Astrocyte of the hippocampus (primary cell): ENCODE data around the gene FIG4.
A peak's percentile ranks its signal among the peaks of the same experiment; 100 is the strongest.
"Not testable (repeated sequence)": the region's sequence is repeated elsewhere in the genome, so short reads cannot be mapped to it uniquely, and the experiment has no call there.

Experiments used
- DNase-seq: peaks from one replicate; pipeline ENCODE4 v3.0.0; 2011; ENCODE audit warnings: low read depth, low spot score

FIG4 gene

GRCh38 chr6:109690737-109691621 is at the start of gene FIG4, which contains the start of gene AK9:
TSS of gene FIG4 (plus strand) at chr6:109691296. CDS start at chr6:109691436, 140 bp downstream.
TSS of gene AK9 (minus strand) at chr6:109691202. CDS start at chr6:109675745, 15,457 bp downstream.
- DNase-seq: peak; percentile 96

GRCh38 chr6:109644131-109644530 is 47.0 kb upstream of the FIG4 start:
- no peak for DNase-seq

DNA sequence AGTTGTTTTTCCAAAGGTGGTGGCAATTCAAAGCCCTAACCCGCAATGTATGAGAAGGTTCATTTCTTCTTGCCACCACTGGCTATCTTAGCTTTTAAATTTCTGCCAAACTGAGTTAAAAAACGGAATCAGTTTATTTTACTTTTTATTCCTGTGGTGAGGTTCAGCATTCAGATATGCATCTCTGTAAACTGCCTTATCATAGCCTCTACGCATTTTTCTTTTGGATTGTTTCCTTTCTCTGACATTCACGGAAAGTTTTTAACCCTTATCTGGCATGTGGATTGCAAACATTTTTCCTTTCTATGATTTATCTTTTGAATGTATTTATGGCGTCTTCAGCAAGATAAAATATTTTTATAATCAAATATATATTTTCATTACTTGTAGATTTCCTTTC is 37.8 kb upstream of the FIG4 start:
- DNase-seq: no peak

DNA sequence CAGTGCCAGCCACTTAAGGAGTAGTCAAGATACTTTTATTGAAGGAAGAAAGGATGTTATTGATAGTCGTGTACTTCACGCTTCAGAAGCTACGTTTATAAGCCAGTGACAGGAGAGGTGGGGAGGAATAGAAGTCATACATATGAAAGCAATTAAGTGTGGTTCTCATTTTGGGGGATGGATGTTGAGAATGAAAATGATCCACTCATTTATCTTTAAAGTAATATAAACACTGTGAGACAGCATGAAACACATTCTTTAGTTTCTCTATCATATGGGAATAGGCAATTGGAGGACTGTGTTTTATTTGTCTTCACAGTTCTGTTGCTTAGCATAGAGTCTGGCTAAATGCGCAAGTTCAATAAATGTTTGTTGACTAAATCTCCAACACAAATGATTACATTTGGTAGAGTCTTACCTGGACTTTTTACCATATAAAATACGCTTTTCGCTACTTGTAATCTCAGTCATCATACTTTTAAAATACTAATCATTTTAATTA is 35.3 kb upstream of the FIG4 start:
- no peak for DNase-seq

DNA sequence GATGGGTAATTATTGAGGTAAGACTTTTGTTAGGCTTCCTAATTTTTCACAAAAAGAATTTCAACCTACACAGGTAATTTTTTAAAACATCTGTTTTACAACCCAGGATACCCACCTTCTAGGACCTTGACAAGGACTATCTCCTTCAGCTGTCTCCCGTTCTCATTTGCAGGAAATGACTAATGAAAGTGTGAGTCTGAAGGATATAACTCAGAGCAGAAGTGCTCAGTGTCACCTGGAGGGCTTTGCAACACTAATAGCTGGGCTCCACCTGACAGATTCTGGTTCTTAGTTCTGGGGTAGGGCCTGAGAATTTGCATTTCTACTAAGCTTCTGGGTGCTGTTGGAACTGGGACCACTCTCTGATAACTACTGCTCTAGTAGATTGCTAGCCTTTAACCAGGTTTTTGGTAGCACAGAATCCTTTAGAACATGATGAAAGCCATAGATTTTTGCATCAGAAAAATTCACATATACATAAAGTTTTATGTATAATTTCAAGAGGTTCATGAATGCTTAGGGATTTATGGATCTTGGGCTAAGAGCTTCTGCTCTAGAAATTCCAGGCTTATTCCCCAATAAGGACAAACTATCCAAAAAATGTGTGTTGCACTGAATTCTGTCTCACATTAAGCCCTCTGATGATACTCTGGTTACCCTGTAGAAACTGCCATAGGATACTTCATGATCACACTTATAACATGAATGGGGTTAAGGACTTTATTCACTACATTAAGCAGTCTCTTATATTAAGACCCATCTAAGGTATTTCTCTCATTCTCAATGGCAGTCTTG is 30.4 kb upstream of the FIG4 start:
- DNase-seq: no peak

DNA sequence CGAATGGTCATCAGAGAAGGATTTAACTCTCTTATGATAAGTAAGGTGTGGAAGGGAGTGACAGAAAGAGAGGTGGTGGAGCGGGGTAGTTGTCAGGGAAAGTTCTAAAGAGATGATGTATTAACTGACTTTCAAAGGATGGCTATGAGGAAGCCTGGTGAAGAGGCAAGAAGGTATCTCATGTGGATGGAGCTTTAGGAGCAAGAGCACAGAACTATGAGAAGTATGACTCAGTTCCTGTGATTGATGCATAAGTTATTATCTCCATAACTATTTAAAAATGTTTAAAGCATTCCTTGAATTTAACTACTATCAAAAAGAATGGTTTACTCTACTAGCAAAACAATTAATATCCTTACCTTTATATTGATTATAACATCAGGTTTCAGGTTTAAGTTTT is 28.9 kb upstream of the FIG4 start:
- DNase-seq: no peak

DNA sequence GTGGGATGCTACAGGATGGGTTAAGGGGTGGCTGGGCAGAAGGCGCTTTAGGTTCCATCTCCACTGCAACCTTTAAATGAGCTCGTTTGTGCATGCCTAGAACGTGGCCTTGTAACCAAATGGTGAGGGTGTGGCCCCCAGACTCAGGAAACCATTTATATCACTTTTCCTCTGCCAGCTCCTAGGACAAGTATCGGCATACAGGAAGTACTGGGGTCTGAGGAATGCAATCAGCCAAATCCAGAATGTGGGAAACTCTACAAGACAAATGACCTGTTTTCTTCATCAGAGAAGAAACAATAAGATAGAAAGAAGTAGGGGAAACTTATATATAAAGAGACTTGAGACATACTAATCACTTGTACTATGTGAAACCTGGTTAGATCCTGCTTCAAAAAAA is 21.3 kb upstream of the FIG4 start:
- DNase-seq: no peak

GRCh38 chr6:109671733-109672132 is 19.4 kb upstream of the FIG4 start:
- peak; percentile 53 for DNase-seq

- DNase-seq: peak; percentile 30
These were observed 18.9 kb upstream of the FIG4 start for GRCh38 chr6:109672175-109672574.

DNA sequence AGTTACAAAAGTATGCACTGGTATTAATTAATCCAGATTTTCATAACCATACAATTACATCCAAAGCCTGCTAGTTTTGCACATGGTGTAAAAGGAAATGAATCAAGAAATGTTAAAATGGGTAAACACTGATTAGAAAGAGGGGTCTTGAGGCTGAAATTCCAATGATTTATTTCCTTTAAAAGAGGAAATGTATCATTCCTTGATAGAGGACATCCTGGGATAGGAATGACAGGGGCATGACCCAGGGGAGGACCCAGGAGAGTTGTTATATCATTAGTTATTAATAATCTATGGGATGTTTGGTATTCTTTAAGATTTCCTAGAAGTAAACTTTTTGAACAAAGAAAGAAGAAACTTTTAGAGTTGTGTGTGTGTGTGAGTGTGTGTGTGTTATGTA is 18.3 kb upstream of the FIG4 start:
- DNase-seq: no peak

DNA sequence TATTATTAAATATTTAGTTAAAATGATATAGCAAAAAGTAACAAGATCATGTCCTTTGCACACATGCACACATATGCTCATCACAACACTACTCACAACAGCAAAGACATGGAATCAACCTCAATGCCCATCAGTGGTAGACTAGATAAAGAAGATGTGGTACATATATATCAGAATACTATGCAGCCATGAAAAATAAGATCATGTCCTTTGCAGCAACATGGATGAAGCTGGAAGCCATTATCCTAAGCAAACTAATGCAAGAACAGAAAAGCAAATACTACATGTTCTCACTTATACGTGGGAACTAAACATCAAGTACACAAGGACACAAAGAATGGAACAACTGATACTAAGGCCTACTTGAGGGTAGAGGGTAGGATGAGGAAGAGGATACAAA is 14.4 kb upstream of the FIG4 start:
- no peak for DNase-seq

DNA sequence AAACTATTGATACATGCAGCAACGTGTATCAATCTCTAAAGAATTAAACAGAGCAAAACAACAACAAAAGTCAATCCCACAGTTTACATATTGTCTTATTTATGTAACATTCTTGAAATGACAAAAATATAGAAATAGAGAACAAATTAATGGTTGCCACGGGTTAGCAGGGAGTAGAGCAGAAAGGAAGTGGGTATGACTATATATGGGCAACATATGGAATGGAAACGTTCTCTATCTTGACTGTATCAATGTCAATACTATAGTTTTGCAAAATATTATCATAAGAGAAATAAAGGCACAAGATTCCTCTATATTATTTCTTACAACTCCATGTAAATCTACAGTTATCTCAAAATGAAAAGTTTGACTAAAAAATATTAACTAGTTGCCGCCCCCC is 12.9 kb upstream of the FIG4 start:
- no peak for DNase-seq

DNA sequence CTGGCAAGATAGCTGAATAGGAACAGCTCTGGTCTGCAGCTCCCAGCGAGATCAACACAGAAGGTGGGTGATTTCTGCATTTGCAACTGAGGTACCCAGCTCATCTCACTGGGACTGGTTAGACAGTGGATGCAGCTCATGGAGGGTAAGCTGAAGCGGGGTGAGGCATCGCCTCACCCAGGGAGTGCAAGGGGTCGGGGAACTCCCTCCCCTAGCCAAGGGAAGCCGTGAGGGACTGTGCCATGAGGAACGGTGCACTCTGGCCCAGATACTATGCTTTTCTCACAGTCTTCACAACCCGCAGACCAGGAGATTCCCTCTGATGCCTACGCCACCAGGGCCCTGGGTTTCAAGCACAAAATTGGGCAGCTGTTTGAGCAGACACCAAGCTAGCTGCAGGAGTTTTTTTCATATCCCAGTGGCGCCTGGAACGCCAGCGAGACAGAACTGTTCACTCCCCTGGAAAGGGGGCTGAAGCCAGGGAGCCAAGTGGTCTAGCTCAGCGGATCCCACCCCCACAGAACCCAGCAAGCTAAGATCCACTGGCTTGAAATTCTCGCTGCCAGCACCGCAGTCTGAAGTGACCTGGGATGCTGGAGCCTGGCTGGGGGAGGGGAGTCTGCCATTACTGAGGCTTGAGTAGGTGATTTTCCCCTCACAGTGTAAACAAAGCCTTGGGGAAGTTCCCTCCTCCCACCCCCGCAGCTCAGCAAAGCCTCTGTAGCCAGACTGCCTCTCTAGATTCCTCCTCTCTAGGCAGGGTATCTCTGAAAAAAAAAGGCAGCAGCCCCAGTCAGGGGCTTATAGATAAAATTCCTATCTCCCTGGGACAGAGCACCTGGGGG is 12.2 kb upstream of the FIG4 start:
- not testable (repeated sequence) for DNase-seq

DNA sequence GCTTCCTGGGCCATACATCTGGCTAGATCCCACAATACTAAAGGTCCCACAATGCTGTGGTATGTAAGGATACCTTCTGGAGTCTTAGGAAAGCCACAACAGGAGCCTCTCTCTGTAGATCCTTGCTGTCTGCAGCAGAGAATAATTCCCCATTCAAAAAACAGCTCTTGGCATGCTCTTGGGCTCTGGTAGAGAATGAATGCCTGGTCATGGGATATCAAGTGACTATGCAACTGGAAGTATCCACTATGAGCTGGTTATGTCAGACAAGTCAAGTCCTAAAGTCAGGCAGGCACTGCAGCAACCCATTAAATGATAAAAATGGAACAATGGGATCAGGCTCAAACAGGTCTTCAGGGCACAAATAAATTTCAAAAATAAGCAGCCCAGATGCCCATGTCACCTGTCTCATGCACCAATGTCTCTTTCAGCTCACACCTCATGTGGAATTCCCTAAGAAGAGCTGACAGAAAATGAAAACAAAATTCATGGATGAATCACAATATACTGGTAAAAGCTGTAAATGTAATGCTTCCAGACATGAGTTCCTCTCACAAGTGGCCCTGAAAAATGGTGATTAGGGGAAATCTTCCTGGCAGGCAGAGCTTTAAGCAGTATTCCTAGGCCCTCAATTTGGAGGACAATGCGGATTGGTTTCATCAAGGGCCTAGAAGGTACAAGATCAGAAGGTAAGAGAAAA is 4.4 kb upstream of the FIG4 start:
- no peak for DNase-seq

DNA sequence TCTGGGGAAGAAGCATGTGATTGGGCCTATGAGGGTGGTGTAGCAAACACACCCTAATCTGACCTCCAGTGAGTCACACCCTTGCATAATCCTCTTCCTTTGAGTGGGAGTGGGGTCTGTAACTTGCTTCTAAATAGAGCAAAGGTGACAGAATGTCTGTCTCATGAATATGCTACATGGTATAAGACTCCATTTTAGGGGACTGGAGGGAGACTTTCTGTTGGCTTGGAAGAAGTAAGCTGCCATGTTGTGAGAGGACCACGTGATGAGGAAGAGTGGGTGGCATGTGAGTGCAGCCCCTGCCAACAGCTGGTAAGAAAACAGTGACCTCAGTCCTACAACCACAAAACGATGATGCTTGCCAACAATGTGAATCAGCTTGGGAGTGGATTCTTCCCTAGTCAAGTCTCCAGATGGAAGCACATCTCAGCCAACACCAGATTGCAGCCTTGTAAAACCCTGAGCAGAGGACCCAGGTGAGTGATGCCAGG is 3.8 kb upstream of the FIG4 start:
- peak; percentile 86 for DNase-seq

DNA sequence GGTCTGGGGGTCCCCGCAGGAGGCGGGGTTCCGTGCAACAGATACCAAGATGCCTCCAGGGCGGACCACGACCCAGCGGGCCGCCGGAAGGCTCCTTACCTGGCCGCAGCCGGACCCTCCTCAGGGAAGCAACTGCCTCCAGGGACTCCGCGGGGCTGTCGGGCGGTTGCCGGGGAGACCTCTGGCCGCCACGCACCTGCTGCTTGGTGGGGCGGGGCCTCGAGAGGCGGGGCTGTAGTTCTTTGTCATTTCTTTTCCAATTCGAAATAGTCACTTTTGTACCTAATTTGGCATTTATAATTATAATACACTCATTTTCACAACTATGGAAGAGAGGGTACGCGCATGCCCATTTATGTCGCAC is 741 bp upstream of the FIG4 start:
- DNase-seq: peak; percentile 32

GRCh38 chr6:109693111-109693510 is 2.0 kb downstream of the FIG4 start:
- no peak for DNase-seq

DNA sequence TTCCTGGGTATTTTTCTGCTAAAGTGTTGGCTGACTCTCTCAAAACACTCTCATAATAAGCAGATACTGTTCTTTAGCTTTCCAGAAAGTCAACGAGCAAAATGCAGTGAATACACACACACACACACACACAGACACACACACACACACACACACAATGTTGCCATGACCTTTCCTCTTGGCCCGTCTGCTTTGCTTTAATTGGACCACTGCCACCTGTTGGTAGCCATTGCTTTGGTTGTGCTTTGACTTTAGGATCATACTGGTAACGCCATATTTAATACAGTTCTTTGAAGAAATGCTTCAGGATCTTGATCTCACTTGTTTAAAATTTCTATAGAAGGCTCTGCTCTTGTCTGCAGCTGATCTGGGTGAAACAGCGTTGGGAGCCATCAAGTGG is 4.4 kb downstream of the FIG4 start:
- DNase-seq: no peak

DNA sequence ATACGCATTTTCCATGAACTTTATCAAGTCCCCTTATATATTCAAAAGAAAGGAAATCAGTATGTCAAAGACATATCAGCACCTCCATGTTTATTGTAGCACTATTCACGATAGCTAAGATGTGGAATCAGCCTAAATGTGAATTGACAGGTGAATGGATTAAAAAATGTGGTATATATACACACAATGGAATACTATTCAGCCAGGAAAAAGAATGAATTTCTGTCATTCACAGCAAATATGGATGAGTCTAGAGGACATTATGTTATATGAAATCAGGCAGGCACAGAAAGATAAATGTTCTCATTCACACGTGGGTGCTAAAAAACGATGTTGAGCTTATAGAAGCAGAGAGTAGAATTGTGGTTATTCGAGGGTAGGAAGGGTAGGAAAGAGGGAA is 5.3 kb downstream of the FIG4 start:
- no peak for DNase-seq

- DNase-seq: no peak
These were observed 10.1 kb downstream of the FIG4 start for GRCh38 chr6:109701221-109701620.

GRCh38 chr6:109701774-109702173 is 10.7 kb downstream of the FIG4 start:
- no peak for DNase-seq
